Immature natural killer cell (primary cell): ENCODE measurements around the gene ATP13A2. TPM values are rescaled to one million over a fixed set of nuclear protein-coding genes. Genes with fewer than 3 reads are reported as not detected.

Experiments used
- DNase-seq, 3 donors: peaks; one replicate each; pipeline ENCODE4 v3.0.0; 2022; ENCODE audit warnings: mixed read lengths in 1 of 3
- H3K27ac Mint-ChIP-seq, 6 donors: one replicate each; pipeline ENCODE4 v1.8.0; 2020; ENCODE audit warnings: mixed read lengths in 6 of 6, mild to moderate bottlenecking in 5 of 6, inconsistent platforms in 4 of 6, moderate library complexity in 3 of 6
- H3K27me3 Mint-ChIP-seq, 3 donors: one replicate each; pipeline ENCODE4 v1.8.0; 2020 to 2021; ENCODE audit warnings: low read depth in 3 of 3, mild to moderate bottlenecking in 3 of 3, mixed read lengths in 3 of 3, moderate library complexity in 3 of 3, inconsistent platforms in 1 of 3
- H3K36me3 Mint-ChIP-seq, 3 donors: one replicate each; pipeline ENCODE4 v1.8.0; 2020; ENCODE audit warnings: mixed read lengths in 3 of 3, inconsistent platforms in 2 of 3, mild to moderate bottlenecking in 2 of 3
- H3K4me1 Mint-ChIP-seq, 2 donors: one replicate each; pipeline ENCODE4 v1.8.0; 2020; ENCODE audit warnings: inconsistent platforms in 2 of 2, mild to moderate bottlenecking in 2 of 2, mixed read lengths in 2 of 2, moderate library complexity in 1 of 2
- H3K4me3 Mint-ChIP-seq, 5 donors: one replicate each; pipeline ENCODE4 v1.8.0; 2020; ENCODE audit warnings: mild to moderate bottlenecking in 5 of 5, mixed read lengths in 5 of 5, inconsistent platforms in 3 of 5, moderate library complexity in 3 of 5
- H3K9me3 Mint-ChIP-seq, 6 donors: one replicate each; pipeline ENCODE4 v1.8.0; 2020; ENCODE audit warnings: mild to moderate bottlenecking in 6 of 6, mixed read lengths in 6 of 6, inconsistent platforms in 4 of 6, moderate library complexity in 3 of 6
- polyA plus RNA-seq, 3 donors: library from polyadenylated mRNA; unstranded; fragments of 300-500 nt; fragmentation: Illumina TruSeq; gene quantifications; one replicate each; pipeline ENCODE4 v1.2.3, GENCODE V29; 2021

Gene ATP13A2
- polyA plus RNA-seq, 3 donors from 2014 or later = 21.1 to 53.4 (median 26.3) TPM

DNA sequence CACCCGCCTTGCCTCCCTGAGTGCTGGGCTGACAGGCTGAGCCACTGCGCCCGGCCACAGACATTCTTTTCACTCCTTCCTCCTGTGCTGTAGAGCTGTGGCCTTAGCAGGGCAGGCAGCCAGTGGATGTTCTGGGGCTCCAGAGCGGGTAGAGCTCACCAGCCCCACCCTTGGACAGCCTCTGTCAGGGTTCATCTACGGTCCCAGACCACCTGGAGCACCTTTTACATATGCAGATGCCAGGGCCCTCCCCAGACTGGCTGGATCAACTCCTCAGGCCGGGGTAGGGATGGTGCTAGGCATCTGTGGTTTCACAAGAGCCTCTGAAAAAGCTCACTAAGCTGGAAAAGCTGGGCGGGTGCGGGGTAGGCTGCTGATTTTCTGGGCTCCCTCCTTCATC is 4.6 kb downstream of the ATP13A2 start:
- Mint-ChIP-seq H3K9me3 (no peaks in the 10 kb centered on the region), H3K27ac (no peak overlapping the region), H3K4me3 (no peak overlapping the region), H3K4me1 (peaks cover 17 to 19% of the 10 kb centered on the region in 2 donors), H3K36me3 (no peaks in the 10 kb centered on the region), H3K27me3 (peaks cover 0 to 3% (median 2%) of the 10 kb centered on the region in 3 donors)
- DNase-seq = no peak

GRCh38 chr1:17005365-17005740 is 6.4 kb downstream of the ATP13A2 start:
- H3K36me3 Mint-ChIP-seq = peaks cover 0 to 8% (median 0%) of the 10 kb centered on the region in 3 donors
- DNase-seq = no peak
- H3K9me3 Mint-ChIP-seq = no peaks in the 10 kb centered on the region
- H3K4me3 Mint-ChIP-seq = no peak overlapping the region
- H3K27ac Mint-ChIP-seq = no peak overlapping the region
- peaks cover 0 to 2% (median 2%) of the 10 kb centered on the region in 3 donors for H3K27me3 Mint-ChIP-seq
- peaks cover 6 to 8% of the 10 kb centered on the region in 2 donors for H3K4me1 Mint-ChIP-seq

DNA sequence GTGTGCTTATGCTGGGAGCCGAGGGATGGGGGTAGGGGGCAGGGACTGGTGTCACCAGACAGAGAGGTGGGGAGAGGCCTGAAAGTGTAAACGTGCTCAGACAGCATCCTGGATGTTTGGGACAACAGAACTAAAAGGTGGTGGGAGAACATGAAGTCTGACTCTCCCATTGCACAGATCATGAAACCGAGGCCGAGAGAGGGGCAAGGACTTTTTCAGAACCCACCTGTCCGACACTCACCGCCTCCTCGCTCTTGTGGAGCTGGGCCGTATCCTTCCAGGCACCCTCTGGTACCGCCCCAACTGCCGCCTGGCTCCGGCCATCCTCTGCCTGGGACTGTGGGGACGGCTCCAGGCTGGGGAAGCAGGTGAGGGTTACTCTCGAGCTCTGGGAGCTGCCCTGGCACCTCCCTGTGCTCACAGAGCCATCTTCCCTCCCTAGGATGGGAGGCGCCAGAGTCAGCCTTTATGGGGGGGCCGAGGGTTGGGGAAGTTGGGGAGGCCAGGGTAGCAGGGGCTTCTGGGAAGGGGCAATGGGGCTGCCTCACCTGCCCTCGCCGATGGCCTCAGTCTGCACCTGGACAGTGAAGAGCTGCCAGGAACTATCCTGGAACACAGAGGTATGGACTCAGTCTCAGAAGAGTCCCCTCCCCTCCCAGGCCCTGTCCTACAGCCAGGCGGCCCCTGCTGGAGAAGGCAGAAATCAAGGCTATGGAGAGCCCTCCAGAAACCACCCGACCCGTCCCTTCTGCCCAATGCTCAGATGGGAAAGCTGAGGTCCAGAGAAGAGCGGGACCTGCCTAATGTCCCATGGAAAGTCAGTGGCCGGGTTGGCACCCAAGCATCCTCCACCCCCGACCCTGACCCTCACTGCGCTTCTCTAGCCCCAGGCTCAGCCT is 7.0 kb downstream of the ATP13A2 start:
- Mint-ChIP-seq H3K27me3 (peaks cover 0 to 2% (median 0%) of the 10 kb centered on the region in 3 donors), H3K9me3 (no peaks in the 10 kb centered on the region), H3K4me3 (no peak overlapping the region), H3K4me1 (peaks cover 2% of the 10 kb centered on the region in 2 donors), H3K36me3 (peaks cover 0 to 8% (median 0%) of the 10 kb centered on the region in 3 donors), H3K27ac (no peak overlapping the region)
- no peak for DNase-seq

DNA sequence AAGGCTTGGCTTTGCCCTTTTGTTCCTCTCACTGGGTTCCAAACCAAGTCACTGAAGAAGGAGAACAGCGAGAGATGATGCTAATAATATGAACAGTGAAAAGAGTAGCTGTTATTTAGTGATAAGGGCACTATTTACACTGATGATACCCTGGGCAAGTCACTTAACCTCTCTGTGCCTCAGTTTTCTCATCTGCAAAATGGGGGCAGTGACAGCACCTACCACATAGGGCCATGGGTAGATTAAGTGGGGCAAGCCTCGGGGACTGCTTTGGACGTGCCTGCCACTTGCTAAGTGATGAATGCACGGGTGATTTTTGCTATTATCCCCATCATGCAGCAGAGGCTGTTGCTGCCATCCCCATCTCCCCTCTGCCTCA is 9.2 kb downstream of the ATP13A2 start:
- Mint-ChIP-seq H3K4me3 (no peak overlapping the region), H3K36me3 (peaks cover 4 to 21% (median 5%) of the 10 kb centered on the region in 3 donors), H3K27ac (no peak overlapping the region), H3K9me3 (no peaks in the 10 kb centered on the region), H3K27me3 (peaks cover 0 to 2% (median 0%) of the 10 kb centered on the region in 3 donors), H3K4me1 (no peaks in the 10 kb centered on the region)
- no peak for DNase-seq

- peaks cover 0 to 2% (median 0%) of the 10 kb centered on the region in 3 donors for H3K27me3 Mint-ChIP-seq
Observed at GRCh38 chr1:17001760-17002523, 9.8 kb downstream of the ATP13A2 start.

DNA sequence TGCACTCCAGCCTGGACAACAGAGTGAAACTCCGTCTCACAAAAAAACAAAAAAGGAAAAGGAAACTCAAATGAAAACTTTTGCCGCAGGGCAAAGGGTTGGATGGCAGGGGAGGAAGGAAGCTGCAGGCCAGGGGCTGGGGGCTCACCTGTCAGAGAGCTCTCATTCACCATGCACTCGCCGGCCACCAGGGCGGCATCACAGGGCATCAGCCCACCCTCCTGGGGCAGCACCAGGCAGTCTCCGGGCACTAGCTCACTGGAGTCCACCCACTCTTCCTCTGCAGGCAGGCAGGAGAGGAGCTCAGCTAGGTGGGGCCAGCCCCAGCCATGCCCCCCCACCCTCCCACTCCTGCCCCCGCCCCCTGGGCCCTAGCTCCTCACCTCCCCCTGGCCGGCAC is 11.9 kb downstream of the ATP13A2 start:
- no peaks in the 10 kb centered on the region for H3K4me1 Mint-ChIP-seq
- peaks cover 0 to 2% (median 0%) of the 10 kb centered on the region in 3 donors for H3K27me3 Mint-ChIP-seq
- H3K36me3 Mint-ChIP-seq = peaks cover 5 to 24% (median 7%) of the 10 kb centered on the region in 3 donors
- no peak for DNase-seq
- H3K27ac Mint-ChIP-seq = no peak overlapping the region
- no peaks in the 10 kb centered on the region for H3K9me3 Mint-ChIP-seq
- no peak overlapping the region for H3K4me3 Mint-ChIP-seq

More at GRCh38 chr1:17001760-17002523, 9.8 kb downstream of the ATP13A2 start:
- H3K9me3 Mint-ChIP-seq = no peaks in the 10 kb centered on the region
- no peak for DNase-seq
- no peaks in the 10 kb centered on the region for H3K4me1 Mint-ChIP-seq
- H3K36me3 Mint-ChIP-seq = peaks cover 4 to 21% (median 5%) of the 10 kb centered on the region in 3 donors
- H3K4me3 Mint-ChIP-seq = no peak overlapping the region
- H3K27ac Mint-ChIP-seq = no peak overlapping the region

DNA sequence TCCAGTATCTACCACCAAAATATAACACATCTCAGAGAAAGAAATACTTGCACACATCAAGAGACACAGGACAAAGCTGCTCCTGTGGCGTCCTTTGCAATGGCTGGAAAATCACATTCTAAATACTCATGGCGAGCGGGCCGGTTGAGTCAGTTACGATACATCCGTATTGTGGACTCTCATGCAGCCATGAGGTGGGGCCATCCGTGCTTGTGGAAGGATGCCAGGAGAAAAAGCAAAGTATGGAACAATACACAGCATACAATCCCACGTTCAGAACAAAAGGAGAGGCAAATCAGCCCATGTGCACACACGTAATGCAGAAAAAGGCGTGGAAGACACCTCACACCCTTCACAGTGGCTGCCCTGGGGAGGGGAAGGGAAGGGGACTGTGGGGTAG is 13.1 kb downstream of the ATP13A2 start:
- Mint-ChIP-seq H3K27me3 (no peaks in the 10 kb centered on the region), H3K4me3 (no peak overlapping the region), H3K9me3 (no peaks in the 10 kb centered on the region), H3K27ac (no peak overlapping the region), H3K36me3 (peaks cover 5 to 25% (median 8%) of the 10 kb centered on the region in 3 donors), H3K4me1 (no peaks in the 10 kb centered on the region)
- no peak for DNase-seq

GRCh38 chr1:16996845-16997244 is 14.9 kb downstream of the ATP13A2 start:
- H3K4me1 Mint-ChIP-seq = no peaks in the 10 kb centered on the region
- no peaks in the 10 kb centered on the region for H3K9me3 Mint-ChIP-seq
- no peak for DNase-seq
- H3K36me3 Mint-ChIP-seq = peaks cover 5 to 23% (median 8%) of the 10 kb centered on the region in 3 donors
- H3K27ac Mint-ChIP-seq = no peak overlapping the region
- H3K4me3 Mint-ChIP-seq = no peak overlapping the region
- no peaks in the 10 kb centered on the region for H3K27me3 Mint-ChIP-seq

DNA sequence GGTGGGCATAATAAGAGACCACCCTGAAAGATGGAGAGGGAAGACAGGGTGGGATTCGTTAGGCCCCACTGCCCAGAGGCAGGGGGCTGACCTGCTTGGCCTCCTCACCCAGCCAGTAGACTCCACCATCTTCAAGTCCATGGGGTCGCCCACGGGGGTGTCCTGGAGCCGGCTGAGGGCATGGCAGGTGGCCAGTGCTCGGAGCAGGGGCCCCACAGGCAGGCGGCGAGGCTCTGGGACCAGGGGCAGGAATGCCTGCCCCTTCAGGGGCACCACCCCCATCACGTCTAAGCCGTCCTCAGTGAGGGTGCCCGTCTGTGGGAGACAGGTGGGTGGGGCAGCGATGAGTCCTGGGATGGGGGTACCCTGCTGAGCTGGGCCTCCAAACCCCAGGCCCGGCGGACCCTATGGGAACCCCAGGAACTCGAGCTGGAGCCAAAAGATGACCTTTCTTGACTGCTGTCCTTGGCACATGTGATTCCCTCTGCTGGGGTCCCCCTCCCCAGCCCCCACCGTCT is 18.1 kb downstream of the ATP13A2 start:
- Mint-ChIP-seq H3K27me3 (peaks cover 0 to 2% (median 0%) of the 10 kb centered on the region in 3 donors), H3K4me3 (no peak overlapping the region), H3K4me1 (no peaks in the 10 kb centered on the region), H3K9me3 (no peaks in the 10 kb centered on the region), H3K27ac (no peak overlapping the region), H3K36me3 (peaks cover 3 to 11% (median 7%) of the 10 kb centered on the region in 3 donors)
- no peak for DNase-seq

DNA sequence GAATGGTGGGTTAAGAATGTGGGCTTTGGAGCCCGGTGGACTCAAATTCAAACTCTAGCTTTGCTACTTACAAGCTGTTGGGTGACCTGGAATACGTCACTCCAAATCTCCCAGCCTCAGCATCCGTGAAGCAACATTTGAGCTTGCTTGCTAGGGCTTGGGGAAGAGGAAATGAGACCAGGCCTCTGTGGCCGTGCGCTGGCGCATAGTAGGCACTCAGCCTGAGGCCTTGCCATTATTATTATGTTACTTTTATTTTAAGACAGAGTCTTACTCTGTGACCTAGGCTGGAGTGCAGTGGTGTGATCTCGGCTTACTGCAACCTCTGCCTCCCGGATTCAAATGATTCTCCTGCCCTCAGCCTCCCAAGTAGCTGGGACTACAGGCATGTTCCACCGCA is 19.1 kb downstream of the ATP13A2 start:
- Mint-ChIP-seq H3K27me3 (peaks cover 0 to 2% (median 0%) of the 10 kb centered on the region in 3 donors), H3K9me3 (no peaks in the 10 kb centered on the region), H3K4me3 (no peak overlapping the region), H3K4me1 (no peaks in the 10 kb centered on the region), H3K27ac (no peak overlapping the region), H3K36me3 (peaks cover 0 to 8% (median 4%) of the 10 kb centered on the region in 3 donors)
- no peak for DNase-seq

DNA sequence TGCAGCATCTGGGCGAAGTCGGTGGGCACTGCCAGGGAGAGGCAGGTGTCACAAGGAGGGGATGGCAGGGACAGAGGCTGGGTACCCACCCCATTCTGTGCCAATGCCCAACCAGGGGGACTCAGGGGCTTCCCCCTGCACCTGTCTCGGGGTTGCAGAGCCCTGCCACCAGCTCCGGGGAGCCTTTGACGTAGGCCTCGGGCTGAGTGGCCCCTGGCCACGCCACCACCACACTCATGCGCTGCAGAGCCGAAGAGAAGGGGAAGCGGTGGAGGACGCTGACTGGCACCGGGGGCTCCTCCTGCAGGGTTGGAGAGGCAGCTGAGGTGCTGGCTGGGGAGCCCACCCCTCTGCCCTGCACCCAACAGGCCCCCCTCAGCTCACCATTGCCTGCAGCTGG is 19.6 kb downstream of the ATP13A2 start:
- Mint-ChIP-seq H3K36me3 (peaks cover 0 to 8% (median 4%) of the 10 kb centered on the region in 3 donors), H3K27me3 (peaks cover 0 to 2% (median 0%) of the 10 kb centered on the region in 3 donors), H3K4me3 (no peak overlapping the region), H3K27ac (no peak overlapping the region), H3K9me3 (no peaks in the 10 kb centered on the region), H3K4me1 (no peaks in the 10 kb centered on the region)
- DNase-seq = no peak

- no peaks in the 10 kb centered on the region for H3K4me1 Mint-ChIP-seq
- no peak for DNase-seq
- no peak overlapping the region for H3K27ac Mint-ChIP-seq
- no peaks in the 10 kb centered on the region for H3K9me3 Mint-ChIP-seq
- peaks cover 0 to 2% (median 2%) of the 10 kb centered on the region in 3 donors for H3K27me3 Mint-ChIP-seq
- H3K36me3 Mint-ChIP-seq = peaks cover 0 to 8% (median 4%) of the 10 kb centered on the region in 3 donors
- H3K4me3 Mint-ChIP-seq = no peak overlapping the region
Observed at GRCh38 chr1:16991571-16991970, 20.2 kb downstream of the ATP13A2 start.

DNA sequence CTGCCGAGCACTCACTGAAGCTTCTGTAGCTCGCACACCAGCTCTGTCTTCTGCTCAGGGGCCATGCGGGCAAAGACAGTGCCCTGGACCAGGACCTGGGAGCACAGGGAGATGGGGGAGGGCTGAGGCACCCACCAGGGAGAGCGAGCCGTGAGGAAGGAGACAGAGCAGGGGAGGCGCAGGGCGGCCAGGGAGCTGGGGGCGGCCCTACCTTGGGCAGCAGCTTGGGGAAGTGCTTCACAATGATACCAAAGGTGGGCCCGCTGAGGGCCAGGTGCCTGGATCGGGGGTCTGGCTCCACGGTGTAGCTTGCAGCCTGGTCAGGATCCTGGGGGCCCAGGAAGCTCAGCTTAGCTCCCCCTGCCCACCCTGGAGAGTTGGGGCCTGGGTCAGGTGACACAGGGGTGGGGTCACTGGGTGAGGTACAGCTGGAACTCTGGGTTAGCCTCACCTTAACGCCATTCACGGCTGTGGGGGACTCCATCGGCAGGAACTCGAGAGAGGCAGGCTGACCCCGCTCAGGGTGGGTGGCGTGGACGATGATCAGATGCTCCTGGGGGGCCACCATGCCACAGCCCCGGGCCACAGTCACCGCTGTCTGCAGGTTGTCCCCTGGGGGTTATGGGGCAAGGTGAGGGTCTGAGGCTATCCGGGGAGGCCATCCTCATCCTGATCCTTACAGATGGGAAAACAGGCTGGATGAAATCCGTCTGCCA is 21.9 kb downstream of the ATP13A2 start:
- Mint-ChIP-seq H3K9me3 (no peaks in the 10 kb centered on the region), H3K27me3 (peaks cover 0 to 3% (median 2%) of the 10 kb centered on the region in 3 donors), H3K4me3 (no peak overlapping the region), H3K4me1 (no peaks in the 10 kb centered on the region), H3K36me3 (peaks cover under 1 to 8% (median 3%) of the 10 kb centered on the region in 3 donors), H3K27ac (no peak overlapping the region)
- DNase-seq = no peak
